T-helper 22 cell (primary cell): Measurements from ENCODE around the gene TMEM72.
A peak's percentile ranks its signal among the peaks of the same experiment; 100 is the strongest.

Source experiments
- DNase-seq: peaks from one replicate; pipeline ENCODE4 v3.0.0-alpha.2; 2020; ENCODE audit warnings: low read depth

The TMEM72 gene

DNA sequence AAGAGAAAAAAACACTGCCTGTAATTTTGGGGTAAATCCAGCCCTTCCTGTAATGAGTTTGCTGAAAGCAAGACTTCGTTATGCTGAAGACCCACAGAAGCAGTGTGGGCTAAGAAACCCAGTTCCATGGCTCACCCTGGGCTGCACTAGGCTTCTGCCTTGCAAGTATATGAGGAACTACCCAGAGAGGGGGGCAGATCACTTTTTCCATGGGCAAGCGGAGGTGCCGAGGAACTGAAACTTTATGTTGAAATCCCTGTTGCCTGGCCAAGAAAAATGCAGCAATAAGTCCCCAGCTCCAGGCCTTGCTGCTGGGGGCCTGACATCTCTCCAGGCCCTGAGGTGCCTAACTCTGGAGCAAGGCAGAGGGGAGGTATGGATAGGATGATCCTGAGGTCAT lies 57.0 kb downstream of the TMEM72 start:
- no peak for DNase-seq

DNA sequence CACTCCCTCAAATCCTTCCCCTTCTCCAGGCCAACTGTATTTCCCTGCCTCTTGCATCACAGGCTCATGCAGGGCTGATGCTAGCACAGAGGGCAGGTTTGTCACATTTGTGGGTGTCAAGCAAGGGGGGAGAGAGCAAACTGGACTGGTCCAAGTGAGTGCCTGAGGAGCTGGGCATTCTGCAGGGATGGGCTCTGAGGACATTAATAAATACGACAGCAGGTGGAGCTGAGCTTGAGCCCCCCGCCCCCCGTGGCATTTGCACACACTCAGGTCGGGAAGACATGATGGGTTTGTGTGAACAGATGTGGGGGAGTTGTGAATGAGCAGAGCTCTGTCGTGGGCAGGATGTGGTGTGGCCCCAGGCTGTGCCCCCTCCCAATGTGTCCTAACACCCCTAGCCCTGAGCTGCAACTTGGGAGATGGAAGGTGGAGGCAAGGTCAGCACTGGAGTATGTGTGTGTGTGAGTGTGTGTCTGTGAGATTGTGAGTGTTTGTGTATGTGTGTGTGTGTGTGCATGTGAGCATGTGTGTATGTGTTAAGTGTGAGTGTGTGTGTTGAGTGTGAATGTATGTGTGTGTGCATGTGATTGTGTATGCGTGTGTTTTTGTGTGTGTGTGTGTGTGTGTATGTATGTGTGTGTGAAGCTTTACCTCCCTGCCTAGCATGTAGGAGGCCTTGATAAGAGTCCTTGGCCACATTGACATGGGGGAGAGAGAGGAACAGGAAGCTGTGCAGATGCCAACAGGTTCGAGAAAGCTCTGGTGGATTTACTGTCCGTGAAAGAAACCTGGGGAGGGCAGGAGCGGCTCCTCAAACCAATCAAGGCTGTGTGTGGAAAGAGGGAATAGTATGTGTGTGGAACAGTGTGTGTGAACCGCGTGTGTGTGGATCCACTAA lies 57.6 kb downstream of the TMEM72 start:
- DNase-seq = no peak

DNA sequence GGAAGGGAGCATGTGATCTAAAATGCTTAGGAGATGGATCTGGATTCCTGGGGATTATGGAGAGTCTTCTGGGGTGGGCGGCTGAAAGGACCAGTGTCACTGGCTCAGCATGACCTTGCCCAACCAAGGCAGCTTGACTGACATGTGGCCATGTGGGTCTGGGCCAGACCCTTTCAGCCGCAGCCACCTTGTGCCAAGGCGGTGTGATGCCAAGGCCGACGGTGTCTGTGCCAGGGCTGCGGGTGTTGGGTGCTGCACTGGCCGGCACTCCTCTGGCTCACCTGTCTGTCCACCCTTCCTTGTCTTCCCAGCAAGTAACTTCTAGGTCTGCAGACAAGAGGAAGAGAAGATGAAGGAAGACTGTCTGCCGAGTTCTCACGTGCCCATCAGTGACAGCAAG lies 58.7 kb downstream of the TMEM72 start:
- DNase-seq = no peak

DNA sequence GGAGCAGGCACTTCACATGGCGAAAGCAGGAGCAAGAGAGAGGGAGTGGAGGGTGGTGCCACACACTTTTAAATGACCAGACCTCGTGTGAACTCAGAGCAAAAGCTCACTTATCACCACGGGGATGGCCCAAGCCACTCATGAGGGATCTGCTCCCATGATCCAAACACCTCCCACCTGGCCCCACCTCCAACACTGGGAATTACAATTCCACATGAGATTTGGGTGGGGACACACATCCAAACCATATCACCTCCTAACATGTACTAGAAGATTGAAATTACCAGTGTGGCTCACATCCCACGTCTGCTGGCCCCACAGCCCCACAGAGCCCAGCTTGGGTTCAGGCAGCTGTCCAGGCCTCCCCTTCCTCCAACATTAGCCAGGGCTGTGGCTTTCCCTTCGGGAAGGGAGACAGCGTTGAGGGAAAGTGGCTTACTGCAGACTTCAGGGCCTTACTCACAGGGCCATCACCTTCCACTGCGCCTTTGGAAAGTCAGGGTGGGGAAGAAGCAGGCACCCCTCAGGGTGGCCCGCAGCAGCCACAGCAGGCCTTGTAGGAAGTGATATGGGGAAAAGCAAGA lies 59.8 kb downstream of the TMEM72 start:
- DNase-seq = no peak

DNA sequence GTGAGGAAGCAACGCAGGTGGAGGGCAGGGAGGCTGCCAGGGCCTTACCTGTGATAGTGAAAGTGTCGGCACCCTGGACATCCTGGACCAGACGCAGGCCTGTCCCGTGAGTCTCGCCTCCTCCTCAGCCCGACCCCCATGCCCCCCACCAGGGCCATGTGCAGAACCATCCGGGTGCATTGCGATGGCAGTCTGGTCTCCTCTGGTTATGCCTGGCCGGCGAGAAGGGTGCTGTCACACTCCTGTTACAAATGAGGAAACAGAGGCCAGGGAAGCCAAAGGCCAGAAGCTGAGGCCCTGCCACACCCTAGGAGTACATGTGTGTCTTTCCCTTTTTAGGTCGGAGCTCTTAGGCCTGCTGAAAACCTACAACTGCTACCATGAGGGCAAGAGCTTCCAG lies 60.3 kb downstream of the TMEM72 start:
- DNase-seq = no peak

DNA sequence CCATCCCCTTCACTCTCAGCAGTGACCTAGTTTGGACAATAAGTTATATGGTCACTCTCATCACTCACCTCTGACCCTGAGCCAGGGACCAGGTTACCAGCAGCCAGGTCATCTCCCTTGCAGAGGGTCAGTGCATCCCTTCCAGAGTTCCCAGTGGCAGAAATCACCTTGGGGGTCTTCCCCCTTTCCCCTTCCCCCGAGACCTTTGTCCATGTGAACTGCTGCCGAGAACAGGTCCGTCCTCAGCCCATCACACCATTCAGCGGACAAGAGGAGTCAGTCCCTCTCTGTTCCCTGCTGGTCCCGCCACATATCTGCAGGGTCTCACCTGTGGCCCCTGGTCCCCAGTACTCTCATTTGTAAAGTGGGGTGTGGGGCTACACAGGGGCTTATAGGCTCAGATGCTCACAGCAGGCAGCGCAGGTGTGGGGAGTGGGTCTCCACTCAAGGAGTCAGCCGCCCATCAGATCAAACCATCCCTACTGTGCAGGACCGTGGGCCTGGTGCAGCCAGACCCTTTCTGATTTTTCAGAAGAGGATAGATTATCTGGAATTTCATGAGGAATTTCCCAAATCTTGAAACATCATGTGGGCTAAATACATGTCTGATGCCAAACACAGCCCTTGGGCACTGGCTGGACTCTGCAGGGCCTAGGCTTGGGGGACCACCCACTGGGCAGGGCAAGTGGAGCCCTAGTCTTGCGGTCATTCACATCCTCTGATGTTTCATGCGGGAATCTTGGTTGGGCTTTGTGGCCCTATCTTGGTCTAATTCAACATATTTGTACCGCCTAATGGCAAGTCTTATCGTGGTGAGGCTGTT lies 61.0 kb downstream of the TMEM72 start:
- DNase-seq = no peak

DNA sequence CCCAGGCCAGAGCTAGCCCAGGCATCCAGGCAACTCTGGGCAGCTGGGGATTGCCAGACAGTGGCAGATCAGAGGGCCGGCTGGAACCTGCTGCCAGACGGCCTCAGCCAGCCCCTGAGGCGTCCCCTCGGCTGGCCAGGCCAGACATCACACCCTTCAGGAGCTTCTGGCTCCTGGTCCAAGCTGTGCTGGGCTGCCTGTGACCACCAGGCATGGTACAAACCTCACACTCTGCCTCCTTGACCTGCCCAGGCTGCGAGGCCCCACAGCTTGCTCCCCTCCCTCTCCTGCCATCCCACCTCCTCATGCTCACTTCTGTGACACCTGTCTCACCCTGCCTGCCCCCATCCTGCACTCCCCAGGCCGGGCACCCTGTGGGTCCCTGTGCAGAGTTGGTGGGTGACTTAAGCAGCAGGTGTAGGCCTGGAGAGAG lies 61.8 kb downstream of the TMEM72 start:
- DNase-seq = no peak

DNA sequence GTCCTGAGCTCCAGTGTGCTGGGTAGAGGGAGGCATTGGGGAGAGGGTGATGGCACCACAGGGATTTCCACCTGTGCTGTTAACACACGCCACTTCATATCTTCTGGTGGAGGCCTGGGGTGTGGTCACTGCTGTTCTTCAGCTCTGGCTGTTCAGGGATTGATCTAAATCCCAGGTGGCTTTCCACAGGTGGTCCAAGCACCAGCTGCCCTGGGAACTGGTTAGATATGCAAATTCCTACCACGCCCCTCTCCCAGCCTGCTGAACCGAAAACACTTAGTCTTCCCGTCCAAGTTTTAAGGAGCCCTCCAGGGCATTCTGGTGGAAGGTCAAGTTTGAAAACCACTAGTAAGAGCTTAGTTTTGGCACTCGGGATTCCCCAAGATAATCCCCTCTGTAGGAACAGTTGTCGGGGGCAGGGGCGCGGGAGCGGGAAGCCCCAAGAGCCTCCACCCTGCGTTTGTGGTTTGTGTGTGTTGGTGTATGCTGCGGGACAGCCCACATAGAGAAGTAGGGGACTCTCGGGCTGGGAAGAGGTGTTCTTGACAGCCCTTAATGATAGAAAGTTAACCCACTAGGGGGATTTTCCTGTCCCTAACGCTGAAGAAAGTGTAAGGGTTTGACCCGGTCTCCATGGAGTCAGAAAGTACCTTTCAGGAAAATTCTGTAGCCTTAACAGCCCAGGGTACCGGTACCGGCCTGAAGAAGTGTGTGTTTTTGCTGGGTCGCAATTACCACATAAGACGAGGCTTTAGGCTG lies 62.4 kb downstream of the TMEM72 start:
- no peak for DNase-seq

DNA sequence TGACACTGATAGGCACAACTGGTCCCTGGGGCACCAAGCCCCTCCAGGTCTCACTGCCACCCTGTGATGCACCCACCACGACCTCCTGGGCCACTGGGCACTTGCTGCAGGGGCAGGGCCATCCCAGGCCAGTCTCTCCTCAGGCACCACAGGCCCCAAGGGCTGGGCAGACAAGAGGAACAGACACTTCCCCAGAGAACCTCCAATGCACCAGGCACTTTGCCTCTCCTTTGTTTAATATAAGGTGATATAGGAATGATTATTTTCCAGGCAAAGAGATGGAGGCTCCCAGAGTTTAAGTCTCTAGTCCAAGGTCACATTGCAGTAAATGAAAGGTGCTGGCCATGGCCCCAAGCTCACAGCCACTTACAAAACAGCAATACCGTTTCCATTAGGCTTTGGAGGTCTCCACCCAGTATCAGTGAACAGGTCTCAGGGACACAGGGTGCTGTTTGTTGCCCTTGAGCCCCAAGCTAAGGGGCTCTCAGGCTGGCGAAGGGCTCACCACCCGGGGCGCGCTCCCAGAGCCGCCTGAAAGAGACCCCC lies 63.0 kb downstream of the TMEM72 start:
- no peak for DNase-seq

DNA sequence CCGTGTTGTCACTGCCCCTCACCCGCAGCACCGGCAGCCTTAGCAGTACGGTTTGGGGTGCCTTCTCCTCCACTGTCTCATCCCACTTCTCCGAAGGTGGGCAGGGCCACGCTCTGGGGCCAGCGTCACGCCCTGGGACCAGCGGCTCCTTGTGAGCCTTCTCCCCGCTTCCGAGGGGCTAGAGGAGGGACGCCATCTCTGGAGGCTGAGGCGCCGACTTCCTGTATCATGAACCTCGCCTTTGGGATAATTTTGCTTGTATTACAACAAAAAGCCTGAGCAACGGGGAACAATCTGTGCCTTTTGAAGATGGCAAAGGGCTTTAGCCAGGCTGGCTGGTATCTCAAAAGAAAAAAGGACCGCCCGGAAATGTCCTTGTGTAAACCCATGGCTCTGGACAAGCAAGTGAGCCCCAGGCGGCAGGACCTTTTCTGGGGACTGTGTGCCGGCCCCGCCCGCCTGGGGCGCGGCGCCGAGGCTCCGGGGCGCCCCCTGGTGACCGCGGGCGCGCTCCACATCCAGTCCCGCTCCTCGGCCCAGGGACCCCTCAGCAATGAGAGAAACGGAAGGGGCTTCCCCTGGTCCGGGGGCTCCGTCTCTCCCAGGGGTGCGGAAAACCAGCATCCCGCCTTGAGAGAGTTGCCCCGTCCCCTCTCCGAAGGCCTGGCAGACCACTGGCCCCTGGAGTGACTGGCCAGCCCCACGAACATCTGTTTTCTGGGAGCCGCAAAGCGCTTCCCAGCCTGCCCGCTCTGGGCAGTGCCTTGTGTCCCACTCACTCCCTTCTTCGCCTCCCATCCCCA lies 63.7 kb downstream of the TMEM72 start:
- DNase-seq = peak; percentile 9

DNA sequence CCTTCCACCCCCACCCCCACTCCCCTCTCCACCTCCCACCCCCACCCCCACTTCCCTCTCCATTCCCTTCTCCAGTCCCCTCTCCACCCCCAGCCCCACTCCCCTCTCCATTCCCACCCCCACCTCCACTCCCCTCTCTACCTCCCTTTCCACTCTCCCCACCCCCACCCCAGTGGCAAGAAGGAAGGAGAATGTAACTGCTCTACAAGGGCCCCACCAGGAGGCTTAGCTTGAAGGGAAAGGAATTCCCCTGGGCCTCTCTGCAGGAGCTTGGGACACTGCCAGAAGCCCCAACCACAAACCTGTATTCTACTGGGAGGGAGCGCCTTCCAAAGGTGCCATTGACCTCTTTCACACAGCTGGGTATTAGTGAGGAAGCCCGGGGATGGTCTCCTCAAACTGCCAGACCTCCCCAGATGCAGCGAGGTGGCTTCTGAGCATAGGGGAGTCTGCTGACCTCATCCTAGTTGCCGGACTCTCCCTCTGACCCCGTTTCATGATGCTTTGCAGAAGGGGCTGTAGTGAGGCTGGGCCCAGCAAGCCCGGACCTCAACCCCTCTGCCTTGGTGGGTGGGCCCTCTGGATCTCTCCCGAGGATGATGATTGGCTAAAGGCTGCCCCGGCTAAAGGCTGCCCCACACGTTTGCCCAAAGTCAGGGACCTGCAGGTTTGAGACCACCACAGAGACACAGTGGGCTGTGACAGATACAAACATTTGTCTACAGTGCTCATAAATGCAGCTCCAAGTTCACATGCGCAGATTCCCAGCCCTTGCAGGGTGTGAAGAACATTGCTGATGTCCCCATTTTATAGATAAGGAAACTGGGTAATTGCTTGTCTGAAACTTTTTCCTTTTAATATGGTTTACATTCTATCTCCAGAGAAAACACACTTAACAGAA lies 64.5 kb downstream of the TMEM72 start:
- DNase-seq = no peak

DNA sequence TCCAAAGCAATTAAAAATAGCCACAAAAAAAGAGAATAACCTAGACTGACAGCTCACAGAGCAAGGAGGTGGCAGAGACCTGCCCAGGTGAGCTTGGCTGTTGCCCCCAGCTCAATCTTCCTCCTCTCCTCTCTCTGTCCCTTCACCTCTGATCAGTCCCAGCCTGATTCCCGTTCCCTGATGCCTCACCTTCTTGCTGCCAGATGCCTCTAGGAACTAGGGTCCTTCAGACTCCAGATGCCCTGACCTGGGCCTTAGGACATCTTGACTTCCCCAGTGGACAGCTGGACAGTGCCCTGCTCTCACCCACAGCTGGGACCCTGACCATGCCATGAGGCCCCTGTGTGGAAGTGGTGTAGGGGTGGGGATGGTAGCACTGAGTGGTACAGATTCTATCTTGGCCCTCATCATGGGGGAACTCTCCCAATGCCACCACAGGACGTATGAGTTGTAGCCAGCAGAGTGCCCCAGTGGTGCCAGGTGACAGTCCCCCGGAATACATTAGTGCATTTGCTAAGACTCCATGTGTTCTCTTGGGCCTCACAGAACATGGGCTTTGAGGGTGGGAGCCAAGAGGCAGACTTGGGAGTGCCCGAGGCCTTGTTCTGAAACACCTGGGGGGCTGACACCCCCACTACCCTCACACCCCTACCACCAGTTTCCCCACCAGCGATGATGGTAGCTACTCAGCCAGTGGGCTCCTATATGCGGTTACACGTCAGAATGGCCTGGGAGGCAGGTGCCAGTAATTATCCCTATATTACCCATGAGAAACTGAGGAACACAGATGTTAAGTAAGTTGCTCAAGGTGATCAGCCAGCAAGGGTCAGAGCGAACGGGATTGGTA lies 65.4 kb downstream of the TMEM72 start:
- DNase-seq = no peak

DNA sequence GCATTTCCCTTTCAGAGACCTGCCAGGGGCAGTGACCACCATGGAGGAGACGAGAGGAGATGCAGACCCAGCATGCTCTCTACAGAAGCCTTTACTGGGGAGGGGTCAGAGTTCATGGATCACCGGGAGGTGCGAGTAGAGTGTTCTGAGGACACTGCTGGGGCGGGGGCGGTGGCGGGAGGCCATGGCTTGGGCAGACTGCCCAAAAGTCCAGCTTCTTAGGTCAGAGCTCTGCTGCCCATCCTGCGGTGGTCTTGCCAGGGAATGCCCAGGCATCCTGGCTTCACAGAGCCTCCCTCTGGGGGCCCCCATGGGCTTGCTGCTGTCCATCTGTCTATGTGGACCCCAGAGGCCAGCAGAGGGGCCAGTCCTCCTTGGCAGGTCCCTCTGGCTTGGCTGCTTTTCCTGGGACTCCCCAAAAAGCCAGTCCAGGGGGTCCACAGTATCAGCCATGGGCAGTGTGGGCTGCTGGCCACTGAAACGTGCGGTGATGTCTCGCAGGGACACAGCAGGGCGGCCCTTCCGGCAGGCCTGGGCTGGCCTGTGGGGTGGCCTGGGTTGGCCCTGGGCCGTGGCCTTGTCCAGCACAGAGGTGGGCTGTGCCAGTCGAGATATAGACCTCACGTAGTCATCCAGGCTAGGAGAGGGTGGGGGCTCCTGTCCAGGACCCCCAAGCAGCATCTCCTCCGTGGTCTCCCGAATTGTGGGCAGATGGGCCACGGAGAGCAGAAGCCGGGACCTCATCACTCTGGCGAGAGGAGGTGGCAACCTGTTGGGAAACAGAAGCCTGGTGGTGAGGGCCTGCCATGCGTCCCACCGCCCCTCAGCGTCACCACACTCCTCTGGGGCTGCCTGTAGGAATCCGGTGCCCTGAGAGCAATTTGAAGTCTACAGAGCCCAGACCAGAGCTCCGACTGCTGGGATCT lies 66.4 kb downstream of the TMEM72 start:
- no peak for DNase-seq

DNA sequence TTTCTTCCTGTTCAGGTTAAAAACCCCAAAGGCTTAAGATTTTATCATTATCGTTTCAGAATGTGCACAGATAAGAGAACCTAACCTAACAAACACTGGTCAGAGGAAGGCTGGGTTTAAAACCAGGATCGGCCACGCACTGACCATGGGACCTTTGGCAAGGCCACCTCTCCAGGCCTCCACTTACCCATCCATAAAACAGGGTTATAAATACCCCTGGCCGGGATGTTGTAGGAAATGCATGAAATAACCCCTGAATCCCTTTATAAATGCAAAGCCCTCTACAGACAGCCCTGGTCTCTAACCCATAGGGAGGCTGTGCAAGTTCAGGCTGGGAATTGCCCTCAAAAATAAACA lies 67.1 kb downstream of the TMEM72 start:
- DNase-seq = no peak

DNA sequence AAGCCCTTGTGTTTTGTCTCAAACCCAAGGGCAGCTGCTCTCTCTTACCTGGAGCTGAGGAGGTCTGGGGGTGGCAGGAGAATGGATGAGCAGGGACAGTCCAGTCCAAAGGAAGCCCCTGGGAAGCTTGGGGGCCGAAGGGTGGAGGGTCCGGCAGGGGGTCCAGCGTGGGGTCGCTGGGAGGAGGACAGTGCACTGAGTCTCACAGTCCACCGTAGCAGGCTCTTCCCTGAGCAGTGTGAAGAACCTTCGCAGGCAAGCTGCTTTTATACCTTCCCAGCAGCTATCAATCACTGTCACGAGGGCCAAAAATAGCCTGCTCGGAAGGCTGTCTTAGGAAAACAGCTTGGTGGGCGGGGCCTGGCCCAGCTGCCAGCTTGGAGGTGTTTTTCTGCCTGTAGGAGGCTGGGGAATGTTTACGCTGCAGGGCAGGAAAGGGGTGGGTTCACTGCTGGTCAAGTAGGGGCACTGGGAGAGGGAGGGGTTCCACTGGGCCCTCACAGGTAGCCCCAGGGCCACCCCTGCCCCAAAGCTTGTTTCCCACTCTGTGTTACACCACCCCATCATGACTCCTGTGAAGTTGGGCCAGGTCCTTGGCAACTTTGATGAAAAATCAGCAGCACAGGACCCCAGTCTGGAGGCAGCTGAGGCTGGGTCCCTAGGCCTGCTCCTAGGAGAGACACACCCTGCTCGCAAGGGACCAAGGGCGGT lies 67.6 kb downstream of the TMEM72 start, which contains the start of gene DEPP1:
TSS of gene DEPP1 (minus strand) at position 240 of the 711 bp plus-strand sequence. CDS start 779 bp downstream, outside the sequence.
- DNase-seq = no peak

DNA sequence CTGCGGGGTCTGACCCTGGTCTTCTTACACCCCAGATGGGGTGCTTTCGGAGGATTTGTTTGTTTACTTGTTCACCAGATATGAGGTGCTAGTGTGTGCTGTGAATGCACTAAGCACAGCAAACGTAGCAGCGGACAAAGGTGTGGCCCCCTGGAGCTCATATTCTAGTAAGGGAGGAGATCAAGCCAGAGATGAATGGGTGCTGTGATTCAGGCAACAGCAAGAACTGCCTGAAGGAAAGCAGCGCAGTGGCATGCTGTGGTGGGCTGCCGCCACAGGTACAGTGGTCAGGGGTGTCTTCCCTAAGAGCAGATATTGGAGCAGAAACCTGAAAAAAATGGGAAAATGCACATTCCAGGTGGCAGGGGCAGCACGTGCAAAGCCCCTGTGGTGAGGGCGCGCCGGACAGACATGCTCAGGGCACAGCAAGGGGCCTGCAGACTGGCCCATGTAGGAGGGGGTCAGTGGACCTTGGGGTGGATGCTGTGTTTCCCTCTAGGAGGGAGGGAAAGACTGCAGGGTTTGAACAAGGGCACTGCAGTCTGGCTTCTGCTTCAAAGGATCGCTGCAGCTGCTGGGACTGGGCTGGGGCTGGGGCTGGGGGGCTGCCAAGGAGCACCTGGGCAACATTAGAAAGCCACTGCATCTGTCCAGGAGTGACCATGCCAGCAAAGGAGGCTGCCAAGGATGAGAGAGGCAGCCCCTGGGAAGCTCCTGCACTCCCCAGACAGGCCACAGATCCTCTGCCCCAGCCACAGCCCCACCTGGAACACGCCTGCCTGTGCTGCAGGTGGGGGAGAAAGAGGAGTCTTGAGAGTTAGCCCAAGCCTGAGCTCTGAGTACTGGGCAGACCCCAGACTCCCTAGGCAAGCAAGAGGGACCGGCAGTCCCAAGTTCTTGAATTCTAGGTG lies 68.4 kb downstream of the TMEM72 start:
- DNase-seq = no peak
